GM20000 (cell line): ENCODE measurements around the gene BICC1.

Experiments used
- DNase-seq: peaks from one replicate; pipeline ENCODE4 v3.0.0; 2012; ENCODE audit warnings: low spot score
- TF ChIP-seq, protein P1 (sequence below): IDR thresholded peaks from 2 replicates; pipeline ENCODE4 v1.5.1; 2012; ENCODE audit warnings: mild to moderate bottlenecking, control low read depth; ENCODE audit errors: extremely low read depth, missing control alignments

The BICC1 gene

DNA sequence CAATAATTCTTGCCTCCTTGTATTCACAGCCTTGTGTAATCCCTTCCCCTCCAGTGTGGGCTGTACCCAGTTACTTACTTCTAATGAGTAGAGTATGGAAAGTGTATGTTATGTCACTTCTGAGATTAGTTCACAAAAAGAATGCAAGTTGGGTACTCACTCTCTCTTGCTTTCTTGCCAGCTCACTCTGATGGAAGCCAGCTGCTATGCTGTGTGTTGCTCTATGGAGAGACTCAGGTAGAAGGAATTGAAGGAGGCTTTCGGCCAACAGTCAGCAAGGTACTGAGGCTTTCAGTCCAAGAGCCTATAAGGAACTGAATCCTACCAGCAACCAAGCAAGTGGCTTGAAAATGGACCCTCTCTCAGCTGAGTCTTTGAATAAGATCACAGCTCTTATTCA, 9.7 kb upstream of the BICC1 start:
- DNase-seq: no peak
- TF ChIP-seq, protein P1, sequence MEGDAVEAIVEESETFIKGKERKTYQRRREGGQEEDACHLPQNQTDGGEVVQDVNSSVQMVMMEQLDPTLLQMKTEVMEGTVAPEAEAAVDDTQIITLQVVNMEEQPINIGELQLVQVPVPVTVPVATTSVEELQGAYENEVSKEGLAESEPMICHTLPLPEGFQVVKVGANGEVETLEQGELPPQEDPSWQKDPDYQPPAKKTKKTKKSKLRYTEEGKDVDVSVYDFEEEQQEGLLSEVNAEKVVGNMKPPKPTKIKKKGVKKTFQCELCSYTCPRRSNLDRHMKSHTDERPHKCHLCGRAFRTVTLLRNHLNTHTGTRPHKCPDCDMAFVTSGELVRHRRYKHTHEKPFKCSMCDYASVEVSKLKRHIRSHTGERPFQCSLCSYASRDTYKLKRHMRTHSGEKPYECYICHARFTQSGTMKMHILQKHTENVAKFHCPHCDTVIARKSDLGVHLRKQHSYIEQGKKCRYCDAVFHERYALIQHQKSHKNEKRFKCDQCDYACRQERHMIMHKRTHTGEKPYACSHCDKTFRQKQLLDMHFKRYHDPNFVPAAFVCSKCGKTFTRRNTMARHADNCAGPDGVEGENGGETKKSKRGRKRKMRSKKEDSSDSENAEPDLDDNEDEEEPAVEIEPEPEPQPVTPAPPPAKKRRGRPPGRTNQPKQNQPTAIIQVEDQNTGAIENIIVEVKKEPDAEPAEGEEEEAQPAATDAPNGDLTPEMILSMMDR: no peak

DNA sequence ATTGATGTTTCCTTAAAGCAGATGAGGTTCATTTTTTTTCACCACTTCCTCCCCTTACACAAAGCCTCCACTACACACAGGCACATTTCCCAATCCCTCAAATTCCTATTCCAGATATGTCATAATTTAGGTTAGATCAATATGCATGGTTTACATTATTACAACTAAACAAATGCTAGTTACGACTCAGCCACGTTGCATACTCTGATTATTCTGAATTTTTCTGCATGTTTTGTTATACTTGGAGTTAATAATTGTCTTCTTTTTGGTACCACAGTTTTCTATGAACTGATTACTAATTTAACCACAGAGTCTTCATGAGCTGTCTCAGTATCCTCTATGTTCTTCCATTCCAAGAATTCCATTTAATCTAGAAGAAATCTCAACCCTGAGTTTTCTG, 4.4 kb upstream of the BICC1 start:
- DNase-seq: no peak
- TF ChIP-seq, protein P1: no peak

DNA sequence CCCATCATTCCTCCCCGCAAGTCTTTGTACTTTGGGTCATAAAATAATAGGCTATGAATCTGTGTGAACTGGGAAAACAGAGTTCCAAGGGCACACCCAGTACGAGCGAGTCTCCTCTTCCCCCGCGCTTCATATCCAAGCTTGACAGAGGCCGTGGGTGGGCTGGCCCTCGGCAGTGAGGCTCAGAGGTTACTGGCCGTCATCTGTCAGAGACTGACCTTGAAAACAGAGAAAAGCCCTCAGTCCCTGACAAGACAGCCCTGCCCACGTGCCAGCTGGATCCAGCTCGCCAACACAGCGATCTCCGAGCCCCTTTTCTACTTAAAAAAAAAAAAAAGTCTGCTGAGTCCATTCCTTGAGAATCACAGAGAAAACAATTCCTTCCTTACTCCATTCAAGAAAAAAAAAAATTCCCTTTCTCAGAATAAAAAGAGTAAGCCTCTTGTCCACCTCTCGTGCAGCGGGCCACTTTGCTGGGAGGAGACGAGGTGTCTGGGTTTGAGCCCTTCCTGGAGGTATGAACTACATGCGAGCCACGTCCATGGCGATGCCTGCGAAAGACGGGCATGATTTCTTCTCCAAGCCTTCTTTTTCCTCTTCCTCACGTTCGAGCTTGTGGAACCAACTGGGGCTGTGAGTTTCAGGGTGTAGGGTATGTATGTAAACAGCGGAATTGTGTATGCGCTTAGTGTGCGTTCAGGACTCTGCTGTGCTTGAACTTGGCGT, 744 bp upstream of the BICC1 start:
- TF ChIP-seq, protein P1: no peak
- DNase-seq: no peak

DNA sequence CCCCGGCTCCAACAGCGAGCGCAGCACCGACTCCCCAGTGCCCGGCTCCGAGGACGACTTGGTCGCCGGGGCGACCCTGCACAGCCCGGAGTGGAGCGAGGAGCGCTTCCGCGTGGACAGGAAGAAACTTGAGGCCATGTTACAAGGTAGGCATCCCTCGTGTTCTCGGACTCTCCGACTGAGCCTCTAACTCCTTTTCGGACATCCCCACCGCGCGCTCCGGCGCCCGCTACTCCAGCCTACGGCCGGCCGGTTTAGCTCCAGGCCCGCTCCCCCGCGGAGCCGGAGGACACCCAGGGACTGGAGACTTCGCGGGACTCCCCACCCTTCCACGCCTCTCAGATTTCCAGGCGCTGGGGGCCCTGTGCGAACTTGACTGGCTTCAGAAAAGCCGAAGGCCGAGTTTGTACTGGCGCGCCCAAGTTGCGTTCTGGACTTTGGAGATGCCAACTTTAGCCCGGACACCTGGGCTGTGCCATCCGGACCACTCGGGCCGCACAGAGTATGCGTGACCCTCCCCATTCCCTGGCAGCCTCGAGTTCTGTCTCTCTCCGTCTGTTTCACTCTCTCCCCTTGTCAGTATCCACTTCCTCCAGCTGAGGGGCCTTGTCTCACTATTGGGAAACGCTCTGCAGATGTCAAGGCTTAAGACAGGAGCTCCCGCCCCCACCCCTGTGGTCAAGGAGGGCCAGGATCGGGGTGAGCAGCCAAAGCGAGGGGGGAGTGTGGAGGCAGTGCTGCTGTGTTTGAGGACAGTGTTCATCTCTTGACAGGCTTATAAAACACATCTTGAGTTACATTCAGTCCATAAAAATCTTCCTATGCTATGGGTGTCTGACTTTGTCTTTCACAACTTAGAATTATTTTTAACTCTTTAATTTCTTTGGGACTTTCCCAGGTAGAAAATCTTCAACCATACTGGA, 777 bp downstream of the BICC1 start:
- TF ChIP-seq, protein P1: no peak
- DNase-seq: peak; percentile 23

DNA sequence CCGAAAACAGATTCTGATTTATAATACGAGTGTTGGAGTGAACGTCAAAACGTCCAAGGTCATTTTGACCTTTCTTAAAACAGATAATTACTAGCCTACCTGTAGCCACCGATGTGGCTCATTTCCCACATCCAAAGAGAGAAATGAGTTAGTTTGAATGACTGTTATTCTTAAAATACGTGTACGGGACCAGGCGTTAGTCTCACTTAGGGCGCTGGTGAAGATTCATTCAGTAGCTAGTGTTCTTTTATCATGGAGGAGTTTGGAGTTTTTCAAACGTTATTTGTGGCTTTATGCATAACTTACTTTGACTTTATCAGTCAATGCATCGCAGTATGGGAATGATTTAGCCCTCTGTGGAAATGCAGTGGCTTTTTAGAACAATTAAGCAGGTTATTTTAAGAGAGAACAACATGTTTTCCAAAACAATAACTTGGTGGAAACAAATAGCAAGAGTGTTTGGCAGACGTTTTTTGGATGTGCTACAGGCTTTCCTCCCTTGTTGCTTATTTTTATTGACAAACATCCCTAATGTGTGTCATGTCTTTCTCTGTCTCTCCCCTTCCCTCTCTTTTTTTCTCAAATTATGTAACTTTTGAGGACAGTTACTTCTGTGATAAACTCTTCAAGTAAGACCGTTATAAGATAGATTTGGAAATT, 1.6 kb downstream of the BICC1 start:
- TF ChIP-seq, protein P1: no peak
- DNase-seq: no peak

DNA sequence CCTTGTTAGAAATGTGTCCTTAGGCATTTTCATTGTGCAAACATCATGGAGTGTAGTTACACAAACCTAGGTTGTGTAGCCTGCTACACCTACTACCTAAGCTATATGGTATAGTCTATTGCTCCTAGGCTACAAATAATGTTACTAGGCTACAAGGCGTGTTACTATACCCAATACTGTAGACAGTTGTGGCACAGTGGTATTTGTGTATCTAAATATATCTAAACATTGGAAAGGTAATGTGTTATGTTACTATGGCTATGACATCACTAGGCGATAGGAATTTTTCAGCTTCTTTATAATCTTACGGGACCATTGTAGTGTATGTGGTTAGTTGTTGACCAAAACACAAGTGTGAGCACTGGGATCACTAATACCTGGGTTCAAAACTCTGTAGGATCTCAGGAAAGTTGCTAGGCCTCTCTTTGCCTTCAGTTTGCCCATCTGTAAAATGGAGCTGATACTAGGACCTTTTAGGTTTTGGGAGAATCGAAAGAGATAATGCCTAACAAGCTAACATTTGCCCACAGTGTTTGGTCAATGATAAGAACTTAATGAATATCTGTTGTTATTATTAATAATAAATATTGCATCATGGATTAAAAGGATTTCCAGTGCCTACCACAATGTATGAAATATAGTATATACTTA, 2.7 kb downstream of the BICC1 start:
- TF ChIP-seq, protein P1: no peak
- DNase-seq: no peak

DNA sequence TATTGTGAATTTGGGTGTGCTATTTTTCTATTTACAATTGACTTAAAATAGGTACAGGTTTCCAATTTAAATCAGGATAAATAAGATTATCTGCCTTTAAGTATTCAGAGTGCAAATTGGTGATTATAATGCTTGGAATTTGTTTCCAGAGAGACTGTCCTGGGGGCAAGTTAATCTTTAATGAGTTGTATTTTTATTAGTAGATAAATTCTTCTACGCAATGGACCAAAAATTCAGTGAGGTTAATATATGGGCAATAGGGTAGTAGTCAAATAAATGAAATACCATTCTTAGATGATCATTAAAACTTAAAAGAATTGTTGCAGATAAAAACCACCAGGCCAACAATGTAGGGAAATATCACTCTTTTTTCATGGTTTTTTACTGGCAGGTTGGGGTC, 3.4 kb downstream of the BICC1 start:
- DNase-seq: no peak
- TF ChIP-seq, protein P1: no peak
